ENCODE measurements around the gene FAM186B. TPM values are rescaled to one million over a fixed set of nuclear protein-coding genes. Genes with fewer than 3 reads are reported as not detected.

The FAM186B gene
- total and polyA plus RNA-seq, 8 donors: 0.20 to 4.6 (median 3.0) TPM

Other genes starting within 250 kb of the FAM186B start
- gene SPATS2, start 238.2 kb downstream of the FAM186B start, total RNA-seq: 10 to 100 TPM; 14.6 to 21.3 TPM
- 10 to 100 TPM; 61.7 to 77.0 (median 71.8) TPM for gene SPATS2, start 238.2 kb downstream of the FAM186B start, polyA plus RNA-seq (ENCODE audit: insufficient read length in 6 of 6)
- 1 to 10 TPM in 1 of 2 donors, under 1 TPM in 1; 0.15 to 2.4 TPM for gene KCNH3, start 66.6 kb downstream of the FAM186B start, total RNA-seq
- 1 to 10 TPM; 1.0 to 1.8 (median 1.5) TPM for gene KCNH3, start 66.6 kb downstream of the FAM186B start, polyA plus RNA-seq (ENCODE audit: insufficient read length in 6 of 6)
- 10 to 100 TPM; 40.5 to 51.6 TPM for gene MCRS1, start 37.5 kb downstream of the FAM186B start, total RNA-seq
- gene MCRS1, start 37.5 kb downstream of the FAM186B start, polyA plus RNA-seq (ENCODE audit: insufficient read length in 6 of 6): 10 to 100 TPM; 46.4 to 65.2 (median 53.2) TPM
- gene PRPF40B, start 17.9 kb upstream of the FAM186B start, total RNA-seq: 10 to 100 TPM; 16.0 to 17.3 TPM
- gene PRPF40B, start 17.9 kb upstream of the FAM186B start, polyA plus RNA-seq (ENCODE audit: insufficient read length in 6 of 6): 10 to 100 TPM; 17.6 to 27.5 (median 23.7) TPM
- gene FMNL3, start 101.8 kb upstream of the FAM186B start, total RNA-seq: 10 to 100 TPM; 30.0 to 33.0 TPM
- gene FMNL3, start 101.8 kb upstream of the FAM186B start, polyA plus RNA-seq (ENCODE audit: insufficient read length in 6 of 6): 10 to 100 TPM; 56.1 to 61.7 (median 59.0) TPM
- 100 to 1,000 TPM; 791 to 876 TPM for gene TMBIM6, start 135.9 kb upstream of the FAM186B start, total RNA-seq
- 100 to 1,000 TPM; 422 to 526 (median 469) TPM for gene TMBIM6, start 135.9 kb upstream of the FAM186B start, polyA plus RNA-seq (ENCODE audit: insufficient read length in 6 of 6)
- 10 to 100 TPM; 28.2 to 29.9 TPM for gene NCKAP5L, start 222.8 kb upstream of the FAM186B start, total RNA-seq
- gene NCKAP5L, start 222.8 kb upstream of the FAM186B start, polyA plus RNA-seq (ENCODE audit: insufficient read length in 6 of 6): 10 to 100 TPM; 16.4 to 24.9 (median 19.7) TPM
- 1 to 10 TPM; 4.3 to 5.6 TPM for gene BCDIN3D, start 237.5 kb upstream of the FAM186B start, total RNA-seq
- 1 to 10 TPM; 5.6 to 7.3 (median 5.9) TPM for gene BCDIN3D, start 237.5 kb upstream of the FAM186B start, polyA plus RNA-seq (ENCODE audit: insufficient read length in 6 of 6)

Measured in left lung (tissue), 8 donors.